ENCODE data around the gene PEX11A.

GRCh38 chr15:89649716-89650115 lies 40.8 kb downstream of the PEX11A start:
- TF ChIP-seq, protein P1, sequence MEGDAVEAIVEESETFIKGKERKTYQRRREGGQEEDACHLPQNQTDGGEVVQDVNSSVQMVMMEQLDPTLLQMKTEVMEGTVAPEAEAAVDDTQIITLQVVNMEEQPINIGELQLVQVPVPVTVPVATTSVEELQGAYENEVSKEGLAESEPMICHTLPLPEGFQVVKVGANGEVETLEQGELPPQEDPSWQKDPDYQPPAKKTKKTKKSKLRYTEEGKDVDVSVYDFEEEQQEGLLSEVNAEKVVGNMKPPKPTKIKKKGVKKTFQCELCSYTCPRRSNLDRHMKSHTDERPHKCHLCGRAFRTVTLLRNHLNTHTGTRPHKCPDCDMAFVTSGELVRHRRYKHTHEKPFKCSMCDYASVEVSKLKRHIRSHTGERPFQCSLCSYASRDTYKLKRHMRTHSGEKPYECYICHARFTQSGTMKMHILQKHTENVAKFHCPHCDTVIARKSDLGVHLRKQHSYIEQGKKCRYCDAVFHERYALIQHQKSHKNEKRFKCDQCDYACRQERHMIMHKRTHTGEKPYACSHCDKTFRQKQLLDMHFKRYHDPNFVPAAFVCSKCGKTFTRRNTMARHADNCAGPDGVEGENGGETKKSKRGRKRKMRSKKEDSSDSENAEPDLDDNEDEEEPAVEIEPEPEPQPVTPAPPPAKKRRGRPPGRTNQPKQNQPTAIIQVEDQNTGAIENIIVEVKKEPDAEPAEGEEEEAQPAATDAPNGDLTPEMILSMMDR (IDR thresholded peaks at IDR 0.05), result no peak
- no peak for TF ChIP-seq POLR2A (IDR thresholded peaks at IDR 0.05)
